GM12878 (cell line): Measurements from ENCODE around the gene SETBP1. TPM values are rescaled to one million over a fixed set of nuclear protein-coding genes. Genes with fewer than 3 reads are reported as not detected.

ENCODE experiments used
- ATAC-seq: fragments of 200-7000 bp; cut with Tn5 transposase; 3 replicates; pipeline ENCODE4 v1.9.1; 2020; ENCODE audit warnings: mild to moderate bottlenecking, moderate library complexity
- BruUV-seq: library from RNA; stranded (reverse); fragments of 400-500 nt; replicated peaks from 2 replicates; lab custom pipeline; 2021; lab: Mats Ljungman, UMichigan
- CTCF ChIA-PET: fragments of 300-600 bp; sonication (Branson Sonifier 250); formaldehyde crosslinking; extraction: SDS; loops from one replicate; lab custom pipeline; 2021; ENCODE audit warnings: inconsistent platforms; lab: Yijun Ruan, JAX
- POLR2A ChIA-PET: fragments of 350-600 bp; formaldehyde crosslinking; extraction: SDS; loops from one replicate; lab custom pipeline; 2021; ENCODE audit warnings: inconsistent platforms; lab: Charles Lee
- RAD21 ChIA-PET: fragments of 300-600 bp; sonication (Branson Sonifier 250); formaldehyde crosslinking; loops from one replicate; lab custom pipeline; 2023; ENCODE audit warnings: antibody characterized with exemption; ENCODE audit not compliant: unreplicated experiment; lab: Charles Lee
- SMC1A ChIA-PET: fragments of 300-600 bp; sonication (Branson Sonifier 250); formaldehyde crosslinking; loops from one replicate; lab custom pipeline; 2023; ENCODE audit not compliant: unreplicated experiment, uncharacterized antibody; lab: Charles Lee
- DNase-seq: peaks from one replicate; pipeline ENCODE4 v3.0.0-alpha.2; 2011; ENCODE audit warnings: low read depth, low spot score
- FAIRE-seq: peaks from 3 replicates; lab custom pipeline; 2011; peaks lifted over from hg19 to GRCh38; lab: Jason Lieb, UNC
- H2AFZ ChIP-seq: 2 replicates; pipeline ENCODE4 v1.6.0; 2011; ENCODE audit warnings: low read depth, low read length, control low read depth; ENCODE audit not compliant: control insufficient read depth
- H3K27ac ChIP-seq: 2 replicates; pipeline ENCODE4 v1.5.1; 2011; ENCODE audit warnings: control low read depth; ENCODE audit not compliant: control insufficient read depth, insufficient read depth
- H3K27me3 ChIP-seq, 2 experiments: replicated peaks in 1 of 2; 2 replicates each; pipeline versions ENCODE4 v1.6.0 to v1.6.1; 2011; ENCODE audit warnings: low read length in 1 of 2; ENCODE audit not compliant: control insufficient read depth in 2 of 2, insufficient read depth in 2 of 2
- H3K36me3 ChIP-seq, 2 experiments: 2 replicates each; pipeline ENCODE4 v1.5.1; 2011; ENCODE audit warnings: low read length in 1 of 2; ENCODE audit not compliant: control insufficient read depth in 2 of 2, insufficient read depth in 2 of 2
- H3K4me1 ChIP-seq: 2 replicates; pipeline ENCODE4 v1.6.1; 2011; ENCODE audit warnings: mild to moderate bottlenecking, low read length, moderate library complexity, mixed read lengths; ENCODE audit not compliant: control insufficient read depth, insufficient read depth
- H3K4me2 ChIP-seq: 2 replicates; pipeline ENCODE4 v1.6.0; 2011; ENCODE audit warnings: control low read depth; ENCODE audit not compliant: control insufficient read depth, insufficient read depth
- H3K4me3 ChIP-seq: fragments of 200-600 bp; sonication (generic); 2 replicates; pipeline ENCODE4 v1.5.1; 2016
- H3K79me2 ChIP-seq: 2 replicates; pipeline ENCODE4 v1.6.0; 2011; ENCODE audit warnings: low read length; ENCODE audit not compliant: control insufficient read depth, insufficient read depth
- H3K9ac ChIP-seq: 2 replicates; pipeline ENCODE4 v1.8.0; 2011; ENCODE audit warnings: low read length, control low read depth, mixed read lengths; ENCODE audit not compliant: control insufficient read depth, insufficient read depth
- H3K9me3 ChIP-seq: replicated peaks from 3 replicates; pipeline ENCODE4 v1.5.1; 2011; ENCODE audit warnings: mild to moderate bottlenecking, low read length; ENCODE audit not compliant: control insufficient read depth, insufficient read depth
- H4K20me1 ChIP-seq: 2 replicates; pipeline ENCODE4 v1.6.0; 2011; ENCODE audit not compliant: control insufficient read depth, insufficient read depth
- BCL3 ChIP-seq: IDR thresholded peaks from 2 replicates; pipeline ENCODE4 v1.6.1; 2011; ENCODE audit warnings: borderline replicate concordance, low read depth, mild to moderate bottlenecking, moderate library complexity, low read length; ENCODE audit not compliant: insufficient read depth, poor library complexity, severe bottlenecking
- BRCA1 ChIP-seq: IDR thresholded peaks from 2 replicates; pipeline ENCODE4 v1.6.1; 2011; ENCODE audit warnings: low read depth, low read length, improper control_type of control experiment
- EZH2 ChIP-seq: IDR thresholded peaks from 2 replicates; pipeline ENCODE4 v1.6.1; 2012; ENCODE audit warnings: low read depth, mild to moderate bottlenecking, control low read depth, inconsistent platforms, low read length, borderline replicate concordance; ENCODE audit not compliant: control insufficient read depth
- GATAD2B ChIP-seq: fragments of 450-650 bp; conservative IDR thresholded peaks from 2 replicates; pipeline ENCODE4 v1.6.1; 2017; ENCODE audit warnings: low read depth, mild to moderate bottlenecking, moderate library complexity
- HCFC1 ChIP-seq: fragments of 150-350 bp; IDR thresholded peaks from 2 replicates; pipeline ENCODE4 v1.6.1; 2014; ENCODE audit warnings: low read length
- MEF2A ChIP-seq: IDR thresholded peaks from 2 replicates; pipeline ENCODE4 v1.6.1; 2011; ENCODE audit warnings: low read depth, mild to moderate bottlenecking, low read length, moderate library complexity; ENCODE audit not compliant: insufficient read depth
- PBX3 ChIP-seq: IDR thresholded peaks from 2 replicates; pipeline ENCODE4 v1.6.1; 2011; ENCODE audit warnings: mild to moderate bottlenecking, low read depth, low read length, moderate library complexity; ENCODE audit not compliant: insufficient replicate concordance
- SKIL ChIP-seq: fragments of 450-650 bp; IDR thresholded peaks from 2 replicates; pipeline ENCODE4 v1.6.1; 2017; ENCODE audit warnings: mild to moderate bottlenecking, low read depth, inconsistent platforms; ENCODE audit not compliant: poor library complexity, severe bottlenecking
- STAT3 ChIP-seq: IDR thresholded peaks from 2 replicates; pipeline ENCODE4 v1.6.1; 2011; ENCODE audit warnings: low read depth, low read length, improper control_type of control experiment
- ZNF592 ChIP-seq: fragments of 450-650 bp; IDR thresholded peaks from 2 replicates; pipeline ENCODE4 v1.6.1; 2017; ENCODE audit warnings: mild to moderate bottlenecking, moderate library complexity
- WGBS: methylation state at CpG from one replicate; pipeline ENCODE4 v1.1.6; 2016; ENCODE audit warnings: low lambda C conversion rate; ENCODE audit not compliant: insufficient replicate concordance, insufficient coverage; ENCODE audit errors: missing lambda C conversion rate; 5-methylcytosine and 5-hydroxymethylcytosine counted together
- in situ Hi-C: fragments of 300-500 bp; cut with MboI; formaldehyde crosslinking; loops from 9 replicates; pipeline ENCODE4 v1.14.3; 2018; ENCODE audit warnings: mixed read lengths
- intact Hi-C: fragments of 100-400 bp; cut with micrococcal nuclease; formaldehyde crosslinking; loops from one replicate; pipeline ENCODE4 v1.14.2; 2022; ENCODE audit not compliant: unreplicated experiment
- polyA plus RNA-seq, 11 experiments: library from polyadenylated mRNA; depleted of rRNA in 4 of 11; unstranded in 6 of 11; stranded (reverse) in 5 of 11; fragments of >200 nt; fragmentation: Nextera tagmentation in 4 of 11; fragmentation: Illumina TruSeq in 1 of 11; extraction: Ambion mirVana in 4 of 11; extraction: Trizol in 1 of 11; gene quantifications; 1 replicate in 1 of 11; 2 replicates in 10 of 11; pipeline versions ENCODE4 v1.2.1 to v1.2.3, GENCODE V29; 2011 to 2016; ENCODE audit warnings: inconsistent platforms in 2 of 11, missing spikeins in 2 of 11, low read depth in 1 of 11
- total RNA-seq, 4 experiments: library from RNA; depleted of rRNA in 3 of 4; stranded (reverse); fragments of >200 nt in 3 of 4; fragmentation: Illumina TruSeq in 1 of 4; extraction: Trizol in 1 of 4; gene quantifications; 2 replicates each; pipeline versions ENCODE4 v1.2.1 to v1.2.3, GENCODE V29; 2013 to 2021

Gene SETBP1
- total and polyA plus RNA-seq, 10 of the 15 experiments (the other 5 are each of a cell fraction or from before 2014, with no cell fraction given): 0.99 to 29.7 (median 8.3) TPM

GRCh38 chr18:44816477-44816876 lies 135.8 kb downstream of the SETBP1 start:
- FAIRE-seq: no peak
- no peak for TF ChIP-seq BCL3
- TF ChIP-seq EZH2: no peak
- TF ChIP-seq ZNF592: no peak
- no peak for TF ChIP-seq SKIL
- no peak for TF ChIP-seq HCFC1
- TF ChIP-seq MEF2A: no peak
- no peak for TF ChIP-seq PBX3
- no peak for TF ChIP-seq GATAD2B
- TF ChIP-seq STAT3: no peak
- no peak for TF ChIP-seq BRCA1
- TF ChIP-seq, all 136 proteins: peak for 0
- CTCF ChIA-PET: interaction anchor here (1.0 kb wide), 1 partner anchor 29 kb away, joined by 3 read pairs; no protein-coding TSS in a partner anchor
- Histone ChIP-seq H3K79me2 (no peaks in the 10 kb centered on the region), H3K36me3 (no peaks in the 10 kb centered on the region; a peak in 1 of 4 replicates), H3K9ac (no peak overlapping the region), H3K4me2 (no peak overlapping the region), H4K20me1 (no peaks in the 10 kb centered on the region), H3K27me3 (no peaks in the 10 kb centered on the region), H3K27ac (no peak overlapping the region), H2AFZ (no peak overlapping the region), H3K9me3 (no peaks in the 10 kb centered on the region), H3K4me1 (peaks cover 13% of the 10 kb centered on the region), H3K4me3 (no peak overlapping the region)
- POLR2A ChIA-PET: interaction anchor here (0.7 kb wide), 1 partner anchor 30 kb away, joined by 3 read pairs; no protein-coding TSS in a partner anchor
- RAD21 ChIA-PET: no interaction called here
- WGBS: 79% methylated on average over 6 of the region's 6 CpGs
- no peak for DNase-seq
- SMC1A ChIA-PET: interaction anchor here (1.3 to 2.4 kb wide), 4 partner anchors 9 to 57 kb away, joined by 4 to 10 read pairs (median 7); no protein-coding TSS in a partner anchor
- ATAC-seq: no peak
- intact Hi-C loops (no loop called here), in situ Hi-C loops (no loop called here)
- BruUV-seq: no TSS peak
